LNCaP clone FGC (cell line): ENCODE data around the gene TMEM61.

Experiments used
- DNase-seq: peaks from one replicate; pipeline ENCODE4 v3.0.0-alpha.2; 2011; ENCODE audit warnings: low read depth
- H3K4me3 ChIP-seq: 2 replicates; pipeline ENCODE4 v1.5.1; 2011; ENCODE audit warnings: mild to moderate bottlenecking, low read depth, low read length, control low read depth
- TF ChIP-seq, protein P1 (sequence below): IDR thresholded peaks from 2 replicates; pipeline ENCODE4 v1.5.1; 2012; ENCODE audit warnings: mild to moderate bottlenecking; ENCODE audit not compliant: control insufficient read depth, insufficient read depth; ENCODE audit errors: extremely low read depth

Gene TMEM61

DNA sequence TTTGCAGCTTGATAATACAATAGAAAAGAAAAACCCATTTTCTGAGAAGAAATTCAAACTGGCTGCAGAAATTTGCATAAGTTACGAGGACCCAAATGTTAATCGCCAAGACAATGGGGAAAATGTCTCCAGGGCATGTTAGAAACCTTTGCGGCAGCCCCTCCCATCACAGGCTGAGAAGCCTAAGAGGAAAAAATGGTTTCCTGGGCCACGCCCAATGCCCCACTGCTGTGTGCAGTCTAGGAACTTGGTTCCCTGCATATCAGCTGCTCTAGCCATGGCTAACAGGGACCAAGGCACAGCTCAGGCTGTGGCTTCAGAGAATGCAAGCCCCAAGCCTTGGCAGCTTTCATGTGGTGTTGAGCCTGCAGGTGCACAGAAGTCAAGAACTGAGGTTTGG, 37.5 kb upstream of the TMEM61 start:
- TF ChIP-seq, protein P1, sequence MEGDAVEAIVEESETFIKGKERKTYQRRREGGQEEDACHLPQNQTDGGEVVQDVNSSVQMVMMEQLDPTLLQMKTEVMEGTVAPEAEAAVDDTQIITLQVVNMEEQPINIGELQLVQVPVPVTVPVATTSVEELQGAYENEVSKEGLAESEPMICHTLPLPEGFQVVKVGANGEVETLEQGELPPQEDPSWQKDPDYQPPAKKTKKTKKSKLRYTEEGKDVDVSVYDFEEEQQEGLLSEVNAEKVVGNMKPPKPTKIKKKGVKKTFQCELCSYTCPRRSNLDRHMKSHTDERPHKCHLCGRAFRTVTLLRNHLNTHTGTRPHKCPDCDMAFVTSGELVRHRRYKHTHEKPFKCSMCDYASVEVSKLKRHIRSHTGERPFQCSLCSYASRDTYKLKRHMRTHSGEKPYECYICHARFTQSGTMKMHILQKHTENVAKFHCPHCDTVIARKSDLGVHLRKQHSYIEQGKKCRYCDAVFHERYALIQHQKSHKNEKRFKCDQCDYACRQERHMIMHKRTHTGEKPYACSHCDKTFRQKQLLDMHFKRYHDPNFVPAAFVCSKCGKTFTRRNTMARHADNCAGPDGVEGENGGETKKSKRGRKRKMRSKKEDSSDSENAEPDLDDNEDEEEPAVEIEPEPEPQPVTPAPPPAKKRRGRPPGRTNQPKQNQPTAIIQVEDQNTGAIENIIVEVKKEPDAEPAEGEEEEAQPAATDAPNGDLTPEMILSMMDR = no peak
- DNase-seq = no peak
- no peak overlapping the region for H3K4me3 ChIP-seq

DNA sequence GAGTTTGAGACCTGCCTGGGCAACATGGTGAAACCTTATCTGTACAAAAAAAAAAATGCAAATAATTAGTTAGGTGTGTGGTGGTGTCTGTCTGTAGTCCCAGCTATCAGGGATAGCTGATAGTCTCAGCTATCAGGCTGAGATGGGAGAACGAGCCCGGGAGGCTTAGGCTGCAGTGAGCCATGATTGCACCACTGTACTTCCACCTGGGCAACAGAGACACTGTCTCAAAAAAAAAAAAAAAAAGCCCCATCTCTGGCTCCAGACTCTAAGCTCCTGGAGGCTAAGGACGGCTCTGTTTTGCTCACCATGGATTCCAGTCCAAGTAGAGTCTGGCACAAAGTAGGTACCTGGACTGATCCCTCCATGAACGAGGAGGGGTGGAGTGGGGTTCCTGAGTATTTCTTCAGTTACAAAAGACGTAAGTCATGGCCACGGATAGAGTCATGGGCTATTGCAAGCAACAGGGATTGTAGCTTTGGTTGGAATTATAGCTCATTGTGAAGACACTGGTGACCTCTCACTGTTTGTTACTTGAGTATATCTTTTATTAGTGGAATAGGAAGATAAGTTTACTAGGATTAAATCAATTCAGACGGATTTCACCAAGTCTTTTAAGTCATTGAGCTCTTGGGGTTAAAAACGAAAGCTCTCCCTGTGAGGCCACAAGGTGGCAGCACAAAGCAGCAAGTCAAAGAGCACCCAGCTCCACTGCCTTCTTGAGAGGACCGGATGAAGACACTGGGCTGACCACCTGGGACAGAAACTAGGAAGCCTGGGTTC, 35.6 kb upstream of the TMEM61 start:
- DNase-seq = peak; percentile 61
- no peak overlapping the region for H3K4me3 ChIP-seq
- TF ChIP-seq, protein P1 = peak; percentile 72

DNA sequence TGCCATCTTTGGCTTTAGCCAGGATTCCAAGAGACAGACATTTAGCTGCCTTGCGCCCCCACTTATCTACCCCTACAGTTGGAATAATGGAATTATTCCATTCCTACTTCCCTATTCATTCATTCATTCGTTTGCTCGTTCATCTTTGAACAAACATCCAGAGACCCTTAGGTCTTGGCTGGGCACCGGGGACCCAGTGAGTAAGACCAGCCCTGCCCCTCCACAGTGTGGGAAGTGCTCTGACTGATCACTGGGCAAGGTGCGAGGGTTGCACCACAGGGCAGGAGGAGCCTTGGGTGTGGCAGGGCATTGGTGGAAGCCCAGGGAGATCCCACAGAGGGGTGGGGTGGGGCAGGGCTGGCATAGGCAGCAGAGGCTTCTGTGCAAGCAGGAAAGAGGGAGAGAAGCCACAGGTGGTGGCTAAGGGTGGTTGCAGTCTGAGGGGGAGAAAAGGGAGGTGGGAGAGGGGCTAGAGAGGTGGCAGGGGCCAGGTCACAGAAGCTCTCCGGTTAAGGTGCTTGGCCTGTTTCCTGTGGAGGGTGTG, 35.0 kb upstream of the TMEM61 start:
- no peak for DNase-seq
- no peak overlapping the region for H3K4me3 ChIP-seq
- TF ChIP-seq, protein P1 = no peak

DNA sequence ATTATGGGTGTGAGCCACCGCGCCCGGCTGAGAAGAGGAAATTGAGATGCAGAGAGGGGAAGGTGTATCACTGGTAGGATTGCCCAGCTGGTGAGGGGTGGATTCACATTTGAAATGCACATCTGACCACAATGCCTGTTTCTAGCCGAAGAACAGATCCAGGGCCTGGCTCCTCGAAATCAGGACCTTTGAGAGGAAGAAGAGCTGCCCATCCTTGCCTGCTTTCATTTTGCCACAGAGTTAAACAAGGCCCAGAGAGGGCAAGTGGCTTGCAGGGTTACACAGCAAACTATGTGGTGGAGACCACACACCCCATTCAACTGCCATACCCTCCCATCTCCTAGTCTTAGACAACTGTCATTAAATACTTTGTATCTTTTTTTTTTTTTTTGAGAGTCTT, 32.9 kb upstream of the TMEM61 start:
- no peak for DNase-seq
- H3K4me3 ChIP-seq = no peak overlapping the region
- TF ChIP-seq, protein P1 = no peak

DNA sequence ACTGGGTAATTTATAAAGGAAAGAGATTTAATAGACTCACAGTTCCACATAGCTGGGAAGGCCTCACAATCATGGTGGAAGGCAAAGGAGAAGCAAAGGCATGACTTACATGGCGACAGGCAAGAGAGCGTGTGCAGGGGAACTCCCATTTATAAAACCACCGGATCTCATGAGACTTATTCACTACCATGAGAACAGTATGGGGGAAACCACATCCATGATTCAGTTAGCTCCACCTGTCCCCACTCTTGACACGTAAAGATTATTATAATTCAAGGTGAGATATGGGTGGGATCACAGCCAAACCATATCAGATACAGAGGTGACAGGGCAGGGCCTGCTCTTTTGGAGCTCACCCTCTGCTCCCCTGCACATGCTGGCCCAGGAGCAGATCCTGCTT, 31.4 kb upstream of the TMEM61 start:
- no peak for DNase-seq
- no peak overlapping the region for H3K4me3 ChIP-seq
- TF ChIP-seq, protein P1 = no peak

DNA sequence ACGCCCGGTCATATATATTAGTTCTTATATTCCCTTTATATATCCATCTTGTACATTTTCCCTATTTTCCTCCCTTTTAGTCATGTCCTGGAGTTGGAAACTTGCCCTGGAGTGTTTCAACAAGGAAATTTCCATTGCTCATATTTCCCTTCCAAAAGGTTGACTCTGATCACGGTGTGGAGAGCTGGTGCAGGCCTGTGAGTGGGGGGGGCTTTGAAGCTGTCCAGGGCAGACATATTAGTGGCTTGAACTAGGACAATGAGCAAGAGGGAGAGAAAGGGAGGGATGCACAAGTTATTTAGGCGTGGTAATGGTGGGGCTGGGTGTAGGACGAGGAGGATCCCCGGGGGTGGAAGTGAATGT, 30.4 kb upstream of the TMEM61 start:
- no peak overlapping the region for H3K4me3 ChIP-seq
- no peak for DNase-seq
- TF ChIP-seq, protein P1 = no peak
